Mammary epithelial cell (primary cell): ENCODE data around the gene PPP1R1B.

Experiments used
- EZH2 ChIP-seq: IDR thresholded peaks from 2 replicates; pipeline ENCODE4 v1.6.1; 2012; ENCODE audit warnings: low read length, inconsistent platforms, borderline replicate concordance
- TF ChIP-seq, protein P1 (sequence below), 2 donors: IDR thresholded peaks in 1 of 2; conservative IDR thresholded peaks in 1 of 2; 2 replicates each; pipeline ENCODE4 v1.5.1; 2011 to 2012; ENCODE audit warnings: inconsistent platforms in 2 of 2, low read length in 2 of 2, mild to moderate bottlenecking in 2 of 2, control low read depth in 1 of 2, low read depth in 1 of 2; ENCODE audit not compliant: insufficient read depth in 1 of 2; ENCODE audit errors: extremely low read depth in 1 of 2

GRCh38 chr17:39667945-39668924 lies 41.5 kb downstream of the PPP1R1B start, which contains the start of gene PNMT:
- TF ChIP-seq, protein P1, sequence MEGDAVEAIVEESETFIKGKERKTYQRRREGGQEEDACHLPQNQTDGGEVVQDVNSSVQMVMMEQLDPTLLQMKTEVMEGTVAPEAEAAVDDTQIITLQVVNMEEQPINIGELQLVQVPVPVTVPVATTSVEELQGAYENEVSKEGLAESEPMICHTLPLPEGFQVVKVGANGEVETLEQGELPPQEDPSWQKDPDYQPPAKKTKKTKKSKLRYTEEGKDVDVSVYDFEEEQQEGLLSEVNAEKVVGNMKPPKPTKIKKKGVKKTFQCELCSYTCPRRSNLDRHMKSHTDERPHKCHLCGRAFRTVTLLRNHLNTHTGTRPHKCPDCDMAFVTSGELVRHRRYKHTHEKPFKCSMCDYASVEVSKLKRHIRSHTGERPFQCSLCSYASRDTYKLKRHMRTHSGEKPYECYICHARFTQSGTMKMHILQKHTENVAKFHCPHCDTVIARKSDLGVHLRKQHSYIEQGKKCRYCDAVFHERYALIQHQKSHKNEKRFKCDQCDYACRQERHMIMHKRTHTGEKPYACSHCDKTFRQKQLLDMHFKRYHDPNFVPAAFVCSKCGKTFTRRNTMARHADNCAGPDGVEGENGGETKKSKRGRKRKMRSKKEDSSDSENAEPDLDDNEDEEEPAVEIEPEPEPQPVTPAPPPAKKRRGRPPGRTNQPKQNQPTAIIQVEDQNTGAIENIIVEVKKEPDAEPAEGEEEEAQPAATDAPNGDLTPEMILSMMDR (conservative IDR thresholded peaks at IDR 0.05 in 1 of 2, IDR thresholded peaks at IDR 0.05 in 1 of 2; ENCODE audit: extremely low read depth in 1 of 2, insufficient read depth in 1 of 2, low read depth in 1 of 2, low read length in 2 of 2): peak; percentile 32 to 71
- TF ChIP-seq EZH2: no peak
